ENCODE results near the gene FOXO3. TPM values are rescaled to one million over a fixed set of nuclear protein-coding genes. Genes with fewer than 3 reads are reported as not detected.

Gene FOXO3
- total and polyA plus RNA-seq, 8 donors: 50.0 to 71.1 (median 63.1) TPM

GRCh38 chr6:108580646-108581045 is 19.9 kb downstream of the FOXO3 start:
- intact Hi-C loops (cut with DNase I): no loop called here
- H3K4me1 ChIP-seq: peaks cover 48 to 94% of the 10 kb centered on the region in 2 donors
- TF ChIP-seq, protein P1, sequence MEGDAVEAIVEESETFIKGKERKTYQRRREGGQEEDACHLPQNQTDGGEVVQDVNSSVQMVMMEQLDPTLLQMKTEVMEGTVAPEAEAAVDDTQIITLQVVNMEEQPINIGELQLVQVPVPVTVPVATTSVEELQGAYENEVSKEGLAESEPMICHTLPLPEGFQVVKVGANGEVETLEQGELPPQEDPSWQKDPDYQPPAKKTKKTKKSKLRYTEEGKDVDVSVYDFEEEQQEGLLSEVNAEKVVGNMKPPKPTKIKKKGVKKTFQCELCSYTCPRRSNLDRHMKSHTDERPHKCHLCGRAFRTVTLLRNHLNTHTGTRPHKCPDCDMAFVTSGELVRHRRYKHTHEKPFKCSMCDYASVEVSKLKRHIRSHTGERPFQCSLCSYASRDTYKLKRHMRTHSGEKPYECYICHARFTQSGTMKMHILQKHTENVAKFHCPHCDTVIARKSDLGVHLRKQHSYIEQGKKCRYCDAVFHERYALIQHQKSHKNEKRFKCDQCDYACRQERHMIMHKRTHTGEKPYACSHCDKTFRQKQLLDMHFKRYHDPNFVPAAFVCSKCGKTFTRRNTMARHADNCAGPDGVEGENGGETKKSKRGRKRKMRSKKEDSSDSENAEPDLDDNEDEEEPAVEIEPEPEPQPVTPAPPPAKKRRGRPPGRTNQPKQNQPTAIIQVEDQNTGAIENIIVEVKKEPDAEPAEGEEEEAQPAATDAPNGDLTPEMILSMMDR (IDR thresholded peaks at IDR 0.05): no peak
- ATAC-seq: peak; percentile 14
- no peaks in the 10 kb centered on the region for H3K9me3 ChIP-seq
- DNase-seq: no peak
- peak overlapping the region; percentile 55 to 77 for H3K27ac ChIP-seq
- H3K4me3 ChIP-seq: no peak overlapping the region
- no peaks in the 10 kb centered on the region for H3K27me3 ChIP-seq
- H3K36me3 ChIP-seq: peaks cover 0 to 5% of the 10 kb centered on the region in 2 donors

DNA sequence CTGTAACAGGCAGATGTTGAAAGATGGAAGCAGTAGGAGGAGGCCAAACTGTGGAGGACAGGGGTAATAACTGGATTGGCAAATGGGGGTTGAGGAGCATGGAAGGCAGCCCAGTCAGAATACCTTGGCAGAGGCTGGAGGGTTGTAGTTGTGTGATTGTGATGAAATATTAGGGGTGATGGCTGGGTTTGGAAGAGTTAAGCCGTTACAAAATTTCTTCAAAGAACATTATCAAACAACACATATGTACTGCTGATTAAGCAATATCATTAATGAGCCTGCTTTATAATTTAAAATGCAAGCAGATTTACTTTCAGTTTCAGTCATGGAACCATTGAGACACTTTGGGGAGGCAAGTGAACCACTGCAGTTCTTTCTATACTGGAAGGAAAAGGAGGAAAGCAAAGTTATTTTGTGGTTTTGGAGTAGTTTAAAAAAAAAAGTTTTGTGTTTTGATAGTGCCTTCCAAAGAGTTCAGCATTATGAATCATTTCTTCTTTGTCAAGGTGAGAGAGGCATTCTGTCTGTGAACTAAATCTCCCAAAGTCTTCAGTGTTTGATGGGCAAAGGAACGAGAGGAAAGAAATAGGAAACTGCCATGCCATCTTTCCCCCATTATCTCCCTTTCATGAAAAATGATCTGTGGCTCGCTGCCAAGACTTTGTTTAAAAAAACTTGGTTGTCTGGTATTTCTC is 20.7 kb downstream of the FOXO3 start:
- ATAC-seq (peak; percentile 72), DNase-seq (peak in 3 of 4 donors; percentile 54 to 93 (median 88))

DNA sequence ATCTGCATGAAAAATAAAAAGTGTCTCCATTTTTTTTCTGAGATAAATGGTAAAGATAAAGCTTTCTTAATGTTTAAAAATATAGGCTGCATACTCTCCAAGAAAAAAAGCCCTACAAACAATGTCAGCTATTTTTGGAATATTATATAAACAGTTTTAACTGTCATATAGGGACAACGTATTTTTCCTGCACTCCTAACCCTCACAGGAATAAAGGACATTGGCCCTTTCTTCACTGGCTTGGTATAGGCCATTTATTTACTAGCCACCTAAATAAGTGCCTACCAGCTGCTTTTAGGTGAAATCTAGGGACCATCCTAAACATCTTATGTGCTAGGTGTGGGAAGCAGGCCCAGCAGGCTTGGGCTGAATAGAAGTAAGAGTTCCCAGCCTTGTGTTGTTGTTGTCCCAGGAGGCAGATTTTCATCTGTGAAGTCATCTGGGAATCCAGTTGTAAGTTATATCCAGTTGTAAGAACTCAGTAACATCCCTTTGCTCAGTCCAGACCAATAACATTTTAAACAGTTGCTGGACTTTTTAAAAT is 21.3 kb downstream of the FOXO3 start:
- intact Hi-C loops (cut with DNase I): no loop called here
- Histone ChIP-seq H3K27me3 (no peaks in the 10 kb centered on the region), H3K36me3 (peaks cover 0 to 5% of the 10 kb centered on the region in 2 donors), H3K4me3 (no peak overlapping the region), H3K9me3 (no peaks in the 10 kb centered on the region), H3K27ac (peak overlapping the region; percentile 55 to 77), H3K4me1 (peaks cover 46 to 94% of the 10 kb centered on the region in 2 donors)
- no peak for DNase-seq
- no peak for ATAC-seq
- TF ChIP-seq, protein P1 (IDR thresholded peaks at IDR 0.05): no peak

More for the DNA sequence above, 20.7 kb downstream of the FOXO3 start:
- Histone ChIP-seq H3K9me3 (no peaks in the 10 kb centered on the region), H3K4me3 (no peak overlapping the region), H3K27ac (peak overlapping the region; percentile 55 to 77), H3K4me1 (peaks cover 48 to 94% of the 10 kb centered on the region in 2 donors), H3K36me3 (peaks cover 0 to 5% of the 10 kb centered on the region in 2 donors), H3K27me3 (no peaks in the 10 kb centered on the region)
- intact Hi-C loops (cut with DNase I): no loop called here
- TF ChIP-seq, protein P1 (IDR thresholded peaks at IDR 0.05): no peak

- H3K4me3 ChIP-seq: no peak overlapping the region
- H3K27me3 ChIP-seq: no peaks in the 10 kb centered on the region
- H3K9me3 ChIP-seq: no peaks in the 10 kb centered on the region
- ATAC-seq (no peak), DNase-seq (no peak)
- H3K4me1 ChIP-seq: peaks cover 50 to 94% of the 10 kb centered on the region in 2 donors
- peak overlapping the region; percentile 55 to 77 for H3K27ac ChIP-seq
- H3K36me3 ChIP-seq: peaks cover 0 to 5% of the 10 kb centered on the region in 2 donors
- intact Hi-C loops (cut with DNase I): no loop called here
- TF ChIP-seq, protein P1 (IDR thresholded peaks at IDR 0.05): no peak
These were observed 21.9 kb downstream of the FOXO3 start for GRCh38 chr6:108582618-108583017.

DNA sequence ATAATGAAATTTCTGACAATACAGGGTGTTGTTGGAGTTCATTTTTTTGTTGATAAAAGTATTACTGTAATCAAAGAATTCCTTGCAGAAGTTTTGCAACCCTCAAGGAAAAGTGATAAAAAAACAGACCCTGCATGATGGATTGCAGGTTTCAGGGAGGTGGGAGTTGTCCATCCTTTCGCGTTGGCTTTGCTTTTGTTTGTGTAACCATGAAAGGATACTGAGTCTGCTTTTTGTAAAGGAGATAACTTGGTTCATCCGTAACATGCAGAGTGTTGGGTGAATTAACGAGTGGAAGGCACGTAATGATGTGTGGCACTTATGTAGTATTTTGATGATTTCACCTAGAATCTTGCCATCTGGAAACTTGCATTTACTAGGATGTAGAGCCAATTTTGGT is 23.6 kb downstream of the FOXO3 start:
- DNase-seq (no peak), ATAC-seq (no peak)
- H3K27me3 ChIP-seq: no peaks in the 10 kb centered on the region
- no peaks in the 10 kb centered on the region for H3K36me3 ChIP-seq
- intact Hi-C loops (cut with DNase I): no loop called here
- peak overlapping the region in 1 of 2 donors; percentile 37 for H3K27ac ChIP-seq
- TF ChIP-seq, protein P1 (IDR thresholded peaks at IDR 0.05): no peak
- no peaks in the 10 kb centered on the region for H3K9me3 ChIP-seq
- H3K4me1 ChIP-seq: peaks cover 67 to 96% of the 10 kb centered on the region in 2 donors
- no peak overlapping the region for H3K4me3 ChIP-seq

Measured in left lung (tissue), 10 donors.